NCI-H2107 (cell line): ENCODE measurements around the gene CSNK1G2.

Experiments used
- DNase-seq: peaks from one replicate; lab custom pipeline; 2025; lab: John Stamatoyannopoulos, UW

The CSNK1G2 gene

GRCh38 chr19:1918975-1919374 is 22.0 kb upstream of the CSNK1G2 start:
- DNase-seq, result no peak

GRCh38 chr19:1920644-1921043 is 20.3 kb upstream of the CSNK1G2 start:
- no peak for DNase-seq

- DNase-seq, result no peak
Observed at GRCh38 chr19:1921326-1921725, 19.6 kb upstream of the CSNK1G2 start.

- DNase-seq, result no peak
Observed at GRCh38 chr19:1921825-1922224, 19.1 kb upstream of the CSNK1G2 start.

- DNase-seq, result no peak
Observed at GRCh38 chr19:1922803-1923202, 18.2 kb upstream of the CSNK1G2 start.

GRCh38 chr19:1923319-1923718 is 17.7 kb upstream of the CSNK1G2 start:
- no peak for DNase-seq

- DNase-seq, result no peak
Observed at GRCh38 chr19:1924320-1924961, 16.5 kb upstream of the CSNK1G2 start.

GRCh38 chr19:1925544-1925943 is 15.4 kb upstream of the CSNK1G2 start:
- no peak for DNase-seq

GRCh38 chr19:1929021-1929742 is 11.8 kb upstream of the CSNK1G2 start:
- DNase-seq, result peak; percentile 47

GRCh38 chr19:1931445-1931844 is 9.5 kb upstream of the CSNK1G2 start:
- DNase-seq, result no peak

- DNase-seq, result no peak
Observed at GRCh38 chr19:1932395-1932794, 8.6 kb upstream of the CSNK1G2 start.

- no peak for DNase-seq
Observed at GRCh38 chr19:1933244-1933643, 7.7 kb upstream of the CSNK1G2 start.

- DNase-seq, result no peak
Observed at GRCh38 chr19:1933942-1934341, 7.0 kb upstream of the CSNK1G2 start.

GRCh38 chr19:1935484-1936208 is 5.3 kb upstream of the CSNK1G2 start:
- DNase-seq, result no peak

- no peak for DNase-seq
Observed at GRCh38 chr19:1936430-1936829, 4.5 kb upstream of the CSNK1G2 start.

- no peak for DNase-seq
Observed at GRCh38 chr19:1936916-1937610, 3.9 kb upstream of the CSNK1G2 start.

GRCh38 chr19:1938071-1938470 is 2.9 kb upstream of the CSNK1G2 start:
- no peak for DNase-seq

- peak; percentile 19 for DNase-seq
Observed at GRCh38 chr19:1942078-1942933, 1.3 kb downstream of the CSNK1G2 start.

GRCh38 chr19:1942934-1943555 is 2.1 kb downstream of the CSNK1G2 start:
- DNase-seq, result no peak

GRCh38 chr19:1943661-1944087 is 2.7 kb downstream of the CSNK1G2 start:
- no peak for DNase-seq
